ENCODE results near the gene HDDC2.
A peak's percentile ranks its signal among the peaks of the same experiment; 100 is the strongest.
"Not testable (repeated sequence)": the region's sequence is repeated elsewhere in the genome, so short reads cannot be mapped to it uniquely, and the experiment has no call there.

The HDDC2 gene

DNA sequence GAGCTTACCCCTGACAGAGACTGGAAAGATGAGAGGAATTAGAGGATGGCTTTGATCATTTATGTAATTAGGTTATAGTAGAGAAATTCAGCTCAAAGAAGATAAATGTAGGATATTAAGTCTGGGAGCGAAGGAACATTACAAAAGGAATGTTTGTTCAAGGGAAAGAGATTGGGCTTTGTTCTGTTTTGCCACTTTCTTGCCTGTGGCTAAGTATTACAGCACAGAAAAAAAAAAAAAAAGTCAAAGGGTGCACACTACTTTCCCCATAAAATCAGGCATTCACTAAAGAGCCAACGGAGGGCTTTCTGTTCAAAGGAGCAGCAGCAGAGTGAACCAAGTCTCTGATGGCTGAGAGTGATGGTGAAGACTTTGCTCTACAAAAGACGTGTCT, 5.0 kb upstream of the HDDC2 start:
- no peak for DNase-seq (ENCODE audit: low spot score)

- no peak for DNase-seq (ENCODE audit: low spot score)
Observed at GRCh38 chr6:125304970-125305660, 3.3 kb upstream of the HDDC2 start.

- no peak for DNase-seq (ENCODE audit: low spot score)
Observed at GRCh38 chr6:125303512-125303854, 1.7 kb upstream of the HDDC2 start.

DNA sequence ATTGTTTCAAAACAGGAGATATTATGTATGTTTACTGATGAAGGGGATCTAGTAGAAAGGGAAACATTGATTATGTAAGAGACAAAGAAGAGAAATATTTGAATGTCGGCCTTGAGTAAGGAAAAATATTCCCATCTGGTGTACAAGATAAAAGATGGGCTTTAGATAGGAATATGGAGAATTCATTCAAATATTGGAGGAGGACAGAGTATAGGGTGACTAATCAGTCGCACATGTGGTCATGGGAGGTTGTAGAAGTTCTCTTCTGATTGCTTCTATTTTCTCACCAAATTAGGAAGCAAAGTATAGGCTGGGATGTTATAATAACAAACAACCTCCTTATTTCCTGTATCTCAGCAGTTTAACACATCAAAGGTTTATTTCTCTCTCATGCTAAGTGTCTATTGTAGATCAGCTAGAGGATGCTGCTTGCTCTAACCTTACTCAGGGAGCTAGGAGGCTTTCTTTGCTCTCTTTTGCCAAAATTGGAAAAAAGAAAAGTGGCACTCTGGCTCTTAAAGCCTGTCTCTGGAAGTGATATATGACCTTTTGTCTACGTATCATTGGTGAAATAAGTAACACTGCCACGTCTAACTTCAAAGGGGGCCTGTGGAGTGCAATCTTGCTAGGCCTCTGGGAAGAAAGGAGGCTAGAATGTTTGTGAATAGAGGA, 1.2 kb upstream of the HDDC2 start:
- DNase-seq (ENCODE audit: low spot score), result no peak

DNA sequence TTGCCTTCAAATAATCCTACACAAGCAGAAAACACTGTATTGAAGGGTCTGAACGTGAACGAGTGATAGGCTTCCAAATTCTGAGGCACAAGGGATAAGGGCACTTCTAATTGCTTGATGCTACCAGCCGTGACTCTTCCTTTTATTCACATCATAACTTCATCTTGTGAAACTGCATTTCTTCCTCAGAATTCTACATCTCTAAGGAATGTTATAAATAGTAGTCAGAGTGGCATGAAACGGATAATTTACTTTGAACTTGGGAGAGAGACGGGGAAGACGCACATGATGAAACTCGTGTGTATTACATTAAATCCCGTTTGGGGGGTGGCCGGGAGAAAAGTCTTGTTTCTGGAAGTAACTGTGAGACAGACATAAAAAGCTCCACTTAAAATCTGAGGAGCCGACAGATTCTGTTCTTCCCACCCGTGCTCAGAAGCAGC, 754 bp downstream of the HDDC2 start:
- DNase-seq (ENCODE audit: low spot score), result peak; percentile 24

DNA sequence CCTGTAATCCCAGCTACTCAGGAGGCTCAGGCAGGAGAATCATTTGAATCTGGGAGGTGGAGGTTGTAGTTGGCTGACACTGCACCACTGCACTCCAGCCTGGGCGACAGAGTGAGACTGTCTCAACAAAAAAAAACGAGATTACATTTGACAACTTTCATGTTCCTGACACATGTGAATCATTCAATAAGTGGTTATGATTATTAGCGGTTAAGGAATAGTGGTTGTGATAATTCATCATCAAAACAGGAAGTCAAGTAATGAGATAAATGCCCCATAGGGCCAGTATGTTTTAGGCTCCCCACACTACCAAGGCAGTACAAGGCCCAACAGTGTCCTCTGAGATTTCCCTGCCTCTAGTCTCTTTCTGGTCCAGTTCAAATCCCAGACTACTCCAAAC, 2.5 kb downstream of the HDDC2 start:
- no peak for DNase-seq (ENCODE audit: low spot score)

GRCh38 chr6:125296471-125296870, 5.3 kb downstream of the HDDC2 start:
- no peak for DNase-seq (ENCODE audit: low spot score)

- DNase-seq (ENCODE audit: low spot score), result no peak
Observed at GRCh38 chr6:125294925-125295324, 6.8 kb downstream of the HDDC2 start.

GRCh38 chr6:125294036-125294435, 7.7 kb downstream of the HDDC2 start:
- DNase-seq (ENCODE audit: low spot score), result no peak

DNA sequence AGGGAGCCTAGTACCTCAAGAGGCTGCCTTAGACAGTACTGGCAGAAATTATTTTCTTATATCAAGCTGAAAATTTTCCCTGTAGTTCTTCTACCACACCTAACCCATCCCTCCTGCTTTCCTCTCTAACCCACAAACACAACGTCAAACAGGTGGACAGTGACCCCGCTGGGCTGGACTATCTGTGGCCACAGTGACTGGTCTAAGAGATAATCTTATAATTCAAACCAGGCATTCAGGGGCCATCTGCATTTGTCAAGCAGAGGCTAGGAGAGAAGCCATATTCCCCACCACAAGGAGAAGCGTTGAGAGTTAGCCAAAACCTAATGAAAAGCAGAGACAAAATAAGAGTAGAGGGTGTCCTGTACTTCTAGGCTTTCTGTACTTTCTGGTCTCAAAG, 8.2 kb downstream of the HDDC2 start:
- DNase-seq (ENCODE audit: low spot score), result no peak

GRCh38 chr6:125287718-125288117, 14.0 kb downstream of the HDDC2 start:
- no peak for DNase-seq (ENCODE audit: low spot score)

DNA sequence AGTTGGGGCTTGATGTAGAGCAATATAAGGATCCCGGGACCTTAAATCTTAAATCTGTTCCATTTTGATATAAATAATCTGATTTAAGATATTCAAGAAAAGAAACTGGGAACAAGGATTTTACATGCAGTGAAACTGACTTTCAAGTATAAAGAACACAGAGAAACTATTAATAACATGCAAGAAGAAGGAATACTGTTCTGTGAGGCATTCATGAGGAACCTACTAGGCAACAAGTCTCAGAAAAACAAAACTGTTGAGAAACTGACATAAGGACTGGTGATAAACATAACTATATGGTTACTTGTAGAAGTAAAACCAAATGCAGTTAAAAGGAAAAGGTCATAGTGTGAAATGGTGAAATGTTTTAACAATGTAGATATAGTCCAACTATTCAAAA, 15.8 kb downstream of the HDDC2 start:
- no peak for DNase-seq (ENCODE audit: low spot score)

DNA sequence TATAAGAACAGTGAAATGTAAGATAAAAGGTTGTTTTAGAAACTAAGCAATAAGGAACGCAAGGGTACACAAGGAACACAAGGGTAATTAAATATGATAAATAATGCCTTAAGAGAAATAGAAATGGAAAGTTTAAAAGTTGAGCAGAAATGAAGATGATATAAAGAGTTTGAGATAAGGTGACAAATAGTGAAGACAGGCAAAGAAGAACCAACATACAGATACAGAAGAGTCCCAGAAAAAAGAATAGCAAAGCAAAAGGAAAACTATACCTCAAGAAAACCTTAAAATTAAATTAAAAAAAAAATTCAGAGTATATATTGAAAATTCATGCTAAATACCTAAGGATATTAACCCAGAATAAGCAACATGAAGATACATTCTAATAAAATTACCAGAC, 16.4 kb downstream of the HDDC2 start:
- DNase-seq (ENCODE audit: low spot score), result no peak

DNA sequence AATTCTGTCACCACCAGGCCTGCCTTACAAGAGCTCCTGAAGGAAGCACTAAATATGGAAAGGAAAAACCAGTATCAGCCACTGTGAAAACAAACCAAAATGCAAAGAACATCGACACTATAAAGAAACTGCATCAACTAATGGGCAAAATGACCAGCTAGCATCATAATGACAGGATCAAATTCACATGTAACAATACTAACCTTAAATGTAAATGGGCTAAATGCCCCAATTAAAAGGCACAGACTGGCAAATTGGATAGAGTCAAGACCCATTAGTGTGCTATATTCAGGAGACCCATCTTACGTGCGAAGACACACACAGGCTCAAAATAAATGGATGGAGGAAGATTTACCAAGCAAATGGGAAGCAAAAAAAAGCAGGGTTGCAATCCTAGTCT, 19.3 kb downstream of the HDDC2 start:
- not testable (repeated sequence) for DNase-seq (ENCODE audit: low spot score)

GRCh38 chr6:125280370-125281035, 21.3 kb downstream of the HDDC2 start:
- DNase-seq (ENCODE audit: low spot score), result not testable (repeated sequence)

GRCh38 chr6:125279961-125280360, 21.8 kb downstream of the HDDC2 start:
- no peak for DNase-seq (ENCODE audit: low spot score)

DNA sequence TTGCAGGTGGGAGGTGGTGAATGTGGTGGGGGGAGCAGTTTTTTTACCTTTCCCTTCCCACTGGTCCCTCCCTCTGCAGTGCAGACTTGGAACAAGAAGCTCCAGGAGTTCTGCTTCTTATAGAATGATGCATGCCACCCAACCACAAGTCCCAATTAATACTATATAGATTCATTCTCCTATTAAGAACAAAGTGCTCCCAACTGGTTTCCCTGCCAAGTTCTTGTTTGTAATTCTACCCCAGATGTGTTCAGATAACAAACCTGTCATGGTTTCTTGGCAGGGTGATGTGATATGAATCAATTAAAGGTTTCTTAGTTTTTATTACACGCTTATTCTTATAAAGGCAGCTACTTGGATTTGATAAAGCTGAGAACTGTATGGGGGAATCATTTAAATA, 23.9 kb downstream of the HDDC2 start:
- no peak for DNase-seq (ENCODE audit: low spot score)

GRCh38 chr6:125275779-125276178, 26.0 kb downstream of the HDDC2 start:
- DNase-seq (ENCODE audit: low spot score), result no peak

DNA sequence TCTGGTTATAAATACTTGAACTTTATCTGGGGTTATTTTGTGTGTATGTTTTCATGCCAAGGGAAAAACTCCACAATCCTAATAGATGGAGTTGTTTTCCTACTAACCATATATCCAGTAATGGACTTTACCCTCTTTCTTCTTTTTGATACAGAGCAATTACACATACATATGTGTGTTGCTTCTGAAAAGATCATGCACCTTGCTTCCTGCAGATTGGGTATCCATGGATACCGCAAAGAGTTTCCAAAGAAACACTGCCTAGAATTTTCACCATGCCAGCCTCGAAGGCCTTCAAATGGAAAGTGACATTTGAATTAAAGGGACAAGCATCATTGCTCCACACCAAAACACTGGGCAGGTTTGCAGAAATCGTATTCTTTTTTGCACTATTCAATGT, 26.8 kb downstream of the HDDC2 start:
- no peak for DNase-seq (ENCODE audit: low spot score)

DNA sequence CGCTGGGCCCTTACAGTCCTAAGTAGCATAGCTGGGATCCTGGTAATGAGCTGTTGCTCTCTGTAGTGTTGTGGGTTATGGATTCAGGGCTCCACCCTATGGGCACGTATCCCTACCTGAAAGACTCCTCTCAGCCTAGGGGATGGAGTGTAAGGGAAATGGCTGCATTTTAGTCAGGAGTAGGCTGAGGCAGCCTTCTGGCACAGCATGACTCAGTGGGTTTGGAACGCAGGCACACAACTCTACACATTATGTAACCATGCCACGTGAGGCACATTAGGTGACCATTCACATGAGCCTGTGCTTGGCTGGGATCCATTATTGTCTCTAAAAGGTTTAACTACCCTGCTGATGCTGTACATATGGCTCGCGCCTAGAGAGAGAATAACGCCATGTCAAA, 27.8 kb downstream of the HDDC2 start:
- DNase-seq (ENCODE audit: low spot score), result no peak

- DNase-seq (ENCODE audit: low spot score), result no peak
Observed at GRCh38 chr6:125273251-125273650, 28.5 kb downstream of the HDDC2 start.

- no peak for DNase-seq (ENCODE audit: low spot score)
Observed at GRCh38 chr6:125271486-125272159, 30.1 kb downstream of the HDDC2 start.

GRCh38 chr6:125270380-125270779, 31.4 kb downstream of the HDDC2 start:
- no peak for DNase-seq (ENCODE audit: low spot score)
